GM23338 (cell line): ENCODE measurements around the gene STRA6. TPM values are rescaled to one million over a fixed set of nuclear protein-coding genes. Genes with fewer than 3 reads are reported as not detected.

Experiments used
- ATAC-seq: fragments of 200-7000 bp; cut with Tn5 transposase; 3 replicates; pipeline ENCODE4 v1.9.1; 2020
- DNase-seq: peaks from one replicate; pipeline ENCODE4 v3.0.0-alpha.2; 2015; ENCODE audit warnings: low spot score
- H2AFZ ChIP-seq: fragments of 200-600 bp; sonication (generic); 2 replicates; pipeline ENCODE4 v1.8.0; 2016; ENCODE audit warnings: antibody characterized with exemption, mild to moderate bottlenecking, moderate library complexity
- H3F3A ChIP-seq: fragments of 200-600 bp; sonication (generic); replicated peaks from 2 replicates; pipeline ENCODE4 v1.8.0; 2017; ENCODE audit warnings: antibody characterized with exemption, mixed run types, low read depth
- H3K27ac ChIP-seq: fragments of 200-600 bp; sonication (generic); 2 replicates; pipeline ENCODE4 v1.6.1; 2016; ENCODE audit warnings: low read depth
- H3K27me3 ChIP-seq: fragments of 200-600 bp; sonication (generic); 2 replicates; pipeline ENCODE4 v1.8.0; 2016; ENCODE audit warnings: mild to moderate bottlenecking, mixed run types, moderate library complexity; ENCODE audit not compliant: insufficient read depth
- H3K36me3 ChIP-seq: fragments of 200-600 bp; sonication (generic); 2 replicates; pipeline ENCODE4 v1.8.0; 2016; ENCODE audit warnings: mild to moderate bottlenecking; ENCODE audit not compliant: insufficient read depth
- H3K4me1 ChIP-seq: fragments of 200-600 bp; sonication (generic); 2 replicates; pipeline ENCODE4 v1.8.0; 2016; ENCODE audit warnings: mild to moderate bottlenecking, moderate library complexity; ENCODE audit not compliant: insufficient read depth
- H3K4me2 ChIP-seq: fragments of 200-600 bp; sonication (generic); 2 replicates; pipeline ENCODE4 v1.7.1; 2017; ENCODE audit warnings: mixed run types
- H3K4me3 ChIP-seq: fragments of 200-600 bp; sonication (generic); 2 replicates; pipeline ENCODE4 v1.6.1; 2016; ENCODE audit warnings: mixed run types
- H3K79me2 ChIP-seq: fragments of 200-600 bp; sonication (generic); replicated peaks from 2 replicates; pipeline ENCODE4 v1.8.0; 2017; ENCODE audit warnings: mild to moderate bottlenecking; ENCODE audit not compliant: insufficient read depth
- H3K9me2 ChIP-seq: fragments of 200-600 bp; sonication (generic); 2 replicates; pipeline ENCODE4 v1.8.0; 2017; ENCODE audit not compliant: insufficient read depth
- H4K20me1 ChIP-seq: fragments of 200-600 bp; sonication (generic); replicated peaks from 2 replicates; pipeline ENCODE4 v1.8.0; 2017; ENCODE audit warnings: mild to moderate bottlenecking; ENCODE audit not compliant: insufficient read depth
- H3K27ac Mint-ChIP-seq: 2 replicates; pipeline ENCODE4 v1.8.0; 2020; ENCODE audit warnings: inconsistent platforms, mild to moderate bottlenecking, moderate library complexity, mixed read lengths
- H3K27me3 Mint-ChIP-seq: 3 replicates; pipeline ENCODE4 v1.8.0; 2022; ENCODE audit warnings: low read depth, mild to moderate bottlenecking, moderate library complexity, mixed read lengths, inconsistent platforms; ENCODE audit not compliant: insufficient read depth, poor library complexity
- H3K36me3 Mint-ChIP-seq: 3 replicates; pipeline ENCODE4 v1.8.0; 2021; ENCODE audit warnings: low read depth, mild to moderate bottlenecking, inconsistent platforms, moderate library complexity, mixed read lengths
- H3K4me1 Mint-ChIP-seq: 3 replicates; pipeline ENCODE4 v1.8.0; 2020; ENCODE audit warnings: mild to moderate bottlenecking, inconsistent platforms, mixed read lengths
- H3K4me3 Mint-ChIP-seq: 3 replicates; pipeline ENCODE4 v1.8.0; 2021; ENCODE audit warnings: moderate library complexity, mild to moderate bottlenecking, inconsistent platforms, mixed read lengths
- H3K9me3 Mint-ChIP-seq: 3 replicates; pipeline ENCODE4 v1.8.0; 2020; ENCODE audit warnings: moderate library complexity, mild to moderate bottlenecking, inconsistent platforms, mixed read lengths
- CREB1 ChIP-seq: fragments of 250-450 bp; sonication (Bioruptor Pico); IDR thresholded peaks from 2 replicates; pipeline ENCODE4 v1.5.0; 2020; ENCODE audit warnings: low read depth, mild to moderate bottlenecking, moderate library complexity
- EZH2 ChIP-seq: fragments of 200-600 bp; sonication (generic); IDR thresholded peaks from one replicate; pipeline ENCODE4 v1.8.0; 2017; ENCODE audit warnings: antibody characterized with exemption, mild to moderate bottlenecking, low read depth; ENCODE audit not compliant: unreplicated experiment
- EZH2phosphoT487 ChIP-seq: fragments of 200-600 bp; sonication (generic); IDR thresholded peaks from one replicate; pipeline ENCODE4 v1.8.1; 2018; ENCODE audit warnings: antibody characterized with exemption; ENCODE audit not compliant: unreplicated experiment
- JUNB ChIP-seq: IDR thresholded peaks from one replicate; pipeline ENCODE4 v1.6.1; 2016; ENCODE audit warnings: antibody characterized with exemption; ENCODE audit not compliant: unreplicated experiment
- NANOG ChIP-seq: IDR thresholded peaks from 2 replicates; pipeline ENCODE4 v1.6.1; 2016; ENCODE audit warnings: antibody characterized with exemption, borderline replicate concordance
- POLR2AphosphoS5 ChIP-seq: IDR thresholded peaks from 2 replicates; pipeline ENCODE4 v1.6.1; 2016; ENCODE audit warnings: antibody characterized with exemption, low read depth
- STAT1 ChIP-seq: IDR thresholded peaks from one replicate; pipeline ENCODE4 v1.6.1; 2016; ENCODE audit warnings: antibody characterized with exemption; ENCODE audit not compliant: unreplicated experiment
- ZNF114 ChIP-seq: fragments of 250-450 bp; sonication (Bioruptor Pico); IDR thresholded peaks from 2 replicates; pipeline ENCODE4 v1.5.0; 2020; ENCODE audit warnings: mild to moderate bottlenecking, moderate library complexity
- ZNF331 ChIP-seq: fragments of 250-450 bp; sonication (Bioruptor Pico); IDR thresholded peaks from 2 replicates; pipeline ENCODE4 v1.5.0; 2020; ENCODE audit warnings: low read depth, mild to moderate bottlenecking, moderate library complexity
- polyA plus RNA-seq: library from polyadenylated mRNA; unstranded; fragments of >200 nt; fragmentation: Nextera tagmentation; extraction: Ambion mirVana; gene quantifications from 2 replicates; pipeline ENCODE4 v1.2.1, GENCODE V29; 2016
- total RNA-seq: library from RNA; depleted of rRNA; stranded (reverse); fragments of >200 nt; shearing (Covaris generic); gene quantifications from 2 replicates; pipeline ENCODE4 v1.2.3, GENCODE V29; 2014
- TF ChIP-seq, protein P1 (sequence below): fragments of 250-450 bp; sonication (Bioruptor Pico); IDR thresholded peaks from 2 replicates; pipeline ENCODE4 v1.5.0; 2020; ENCODE audit warnings: mild to moderate bottlenecking, moderate library complexity
- TF ChIP-seq, protein P2 (sequence below): IDR thresholded peaks from one replicate; pipeline ENCODE4 v1.6.1; 2018; ENCODE audit warnings: antibody characterized with exemption; ENCODE audit not compliant: unreplicated experiment
- TF ChIP-seq, protein P3 (sequence below), 2 experiments: fragments of 200-600 bp in 1 of 2; sonication (generic) in 1 of 2; conservative IDR thresholded peaks; 2 replicates each; pipeline versions ENCODE4 v1.5.1 to v1.6.1; 2016 to 2017; ENCODE audit warnings: antibody characterized with exemption in 2 of 2, low read depth in 2 of 2, mild to moderate bottlenecking in 2 of 2, moderate library complexity in 1 of 2

The STRA6 gene
- total and polyA plus RNA-seq, 2 experiments from 2014 or later: 8.2 to 9.9 TPM

DNA sequence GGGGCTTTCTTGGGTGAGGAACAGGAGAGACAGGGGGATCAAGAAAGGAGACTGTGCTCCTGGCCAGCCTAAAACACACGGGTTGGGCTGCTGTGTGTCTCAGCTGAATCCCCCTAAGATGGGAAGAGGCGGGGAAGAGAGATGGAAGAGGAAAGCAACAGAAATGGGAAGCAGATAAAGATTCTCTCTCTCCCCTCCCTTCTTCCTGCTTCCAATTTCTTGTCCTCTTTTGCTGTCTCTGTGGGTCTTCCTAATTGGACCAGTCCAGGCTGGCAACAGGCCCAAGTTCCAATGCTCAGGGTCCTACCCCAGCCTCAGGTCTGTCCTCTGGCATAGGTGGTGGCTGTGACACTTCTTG lies 65.1 kb downstream of the STRA6 start:
- H3F3A ChIP-seq: peaks cover 6% of the 10 kb centered on the region; the same call in 1 of the 2 replicates
- no peaks in the 10 kb centered on the region; the same call in 2 of the 3 replicates for H3K36me3 Mint-ChIP-seq
- H3K27me3 Mint-ChIP-seq: peaks cover 69% of the 10 kb centered on the region
- H4K20me1 ChIP-seq: no peaks in the 10 kb centered on the region
- H3K4me3 Mint-ChIP-seq: peak overlapping the region; percentile 73; the same call in 2 of the 3 replicates
- peaks cover 59% of the 10 kb centered on the region for H3K4me1 ChIP-seq
- no peak overlapping the region; the same call in 1 of the 2 replicates for H2AFZ ChIP-seq
- no peak overlapping the region for H3K27ac ChIP-seq
- peaks cover 64% of the 10 kb centered on the region for H3K4me1 Mint-ChIP-seq
- DNase-seq (no peak), ATAC-seq (no peak)
- H3K4me3 ChIP-seq: 0 out of 2 replicates have a peak overlapping the region, but pooled peaks have one; percentile 58
- H3K9me2 ChIP-seq: no peaks in the 10 kb centered on the region
- H3K9me3 Mint-ChIP-seq: peaks cover 6% of the 10 kb centered on the region; the same call in 2 of the 3 replicates
- peak overlapping the region; percentile 91; the same call in 1 of the 2 replicates for H3K4me2 ChIP-seq
- TF ChIP-seq, protein P1, sequence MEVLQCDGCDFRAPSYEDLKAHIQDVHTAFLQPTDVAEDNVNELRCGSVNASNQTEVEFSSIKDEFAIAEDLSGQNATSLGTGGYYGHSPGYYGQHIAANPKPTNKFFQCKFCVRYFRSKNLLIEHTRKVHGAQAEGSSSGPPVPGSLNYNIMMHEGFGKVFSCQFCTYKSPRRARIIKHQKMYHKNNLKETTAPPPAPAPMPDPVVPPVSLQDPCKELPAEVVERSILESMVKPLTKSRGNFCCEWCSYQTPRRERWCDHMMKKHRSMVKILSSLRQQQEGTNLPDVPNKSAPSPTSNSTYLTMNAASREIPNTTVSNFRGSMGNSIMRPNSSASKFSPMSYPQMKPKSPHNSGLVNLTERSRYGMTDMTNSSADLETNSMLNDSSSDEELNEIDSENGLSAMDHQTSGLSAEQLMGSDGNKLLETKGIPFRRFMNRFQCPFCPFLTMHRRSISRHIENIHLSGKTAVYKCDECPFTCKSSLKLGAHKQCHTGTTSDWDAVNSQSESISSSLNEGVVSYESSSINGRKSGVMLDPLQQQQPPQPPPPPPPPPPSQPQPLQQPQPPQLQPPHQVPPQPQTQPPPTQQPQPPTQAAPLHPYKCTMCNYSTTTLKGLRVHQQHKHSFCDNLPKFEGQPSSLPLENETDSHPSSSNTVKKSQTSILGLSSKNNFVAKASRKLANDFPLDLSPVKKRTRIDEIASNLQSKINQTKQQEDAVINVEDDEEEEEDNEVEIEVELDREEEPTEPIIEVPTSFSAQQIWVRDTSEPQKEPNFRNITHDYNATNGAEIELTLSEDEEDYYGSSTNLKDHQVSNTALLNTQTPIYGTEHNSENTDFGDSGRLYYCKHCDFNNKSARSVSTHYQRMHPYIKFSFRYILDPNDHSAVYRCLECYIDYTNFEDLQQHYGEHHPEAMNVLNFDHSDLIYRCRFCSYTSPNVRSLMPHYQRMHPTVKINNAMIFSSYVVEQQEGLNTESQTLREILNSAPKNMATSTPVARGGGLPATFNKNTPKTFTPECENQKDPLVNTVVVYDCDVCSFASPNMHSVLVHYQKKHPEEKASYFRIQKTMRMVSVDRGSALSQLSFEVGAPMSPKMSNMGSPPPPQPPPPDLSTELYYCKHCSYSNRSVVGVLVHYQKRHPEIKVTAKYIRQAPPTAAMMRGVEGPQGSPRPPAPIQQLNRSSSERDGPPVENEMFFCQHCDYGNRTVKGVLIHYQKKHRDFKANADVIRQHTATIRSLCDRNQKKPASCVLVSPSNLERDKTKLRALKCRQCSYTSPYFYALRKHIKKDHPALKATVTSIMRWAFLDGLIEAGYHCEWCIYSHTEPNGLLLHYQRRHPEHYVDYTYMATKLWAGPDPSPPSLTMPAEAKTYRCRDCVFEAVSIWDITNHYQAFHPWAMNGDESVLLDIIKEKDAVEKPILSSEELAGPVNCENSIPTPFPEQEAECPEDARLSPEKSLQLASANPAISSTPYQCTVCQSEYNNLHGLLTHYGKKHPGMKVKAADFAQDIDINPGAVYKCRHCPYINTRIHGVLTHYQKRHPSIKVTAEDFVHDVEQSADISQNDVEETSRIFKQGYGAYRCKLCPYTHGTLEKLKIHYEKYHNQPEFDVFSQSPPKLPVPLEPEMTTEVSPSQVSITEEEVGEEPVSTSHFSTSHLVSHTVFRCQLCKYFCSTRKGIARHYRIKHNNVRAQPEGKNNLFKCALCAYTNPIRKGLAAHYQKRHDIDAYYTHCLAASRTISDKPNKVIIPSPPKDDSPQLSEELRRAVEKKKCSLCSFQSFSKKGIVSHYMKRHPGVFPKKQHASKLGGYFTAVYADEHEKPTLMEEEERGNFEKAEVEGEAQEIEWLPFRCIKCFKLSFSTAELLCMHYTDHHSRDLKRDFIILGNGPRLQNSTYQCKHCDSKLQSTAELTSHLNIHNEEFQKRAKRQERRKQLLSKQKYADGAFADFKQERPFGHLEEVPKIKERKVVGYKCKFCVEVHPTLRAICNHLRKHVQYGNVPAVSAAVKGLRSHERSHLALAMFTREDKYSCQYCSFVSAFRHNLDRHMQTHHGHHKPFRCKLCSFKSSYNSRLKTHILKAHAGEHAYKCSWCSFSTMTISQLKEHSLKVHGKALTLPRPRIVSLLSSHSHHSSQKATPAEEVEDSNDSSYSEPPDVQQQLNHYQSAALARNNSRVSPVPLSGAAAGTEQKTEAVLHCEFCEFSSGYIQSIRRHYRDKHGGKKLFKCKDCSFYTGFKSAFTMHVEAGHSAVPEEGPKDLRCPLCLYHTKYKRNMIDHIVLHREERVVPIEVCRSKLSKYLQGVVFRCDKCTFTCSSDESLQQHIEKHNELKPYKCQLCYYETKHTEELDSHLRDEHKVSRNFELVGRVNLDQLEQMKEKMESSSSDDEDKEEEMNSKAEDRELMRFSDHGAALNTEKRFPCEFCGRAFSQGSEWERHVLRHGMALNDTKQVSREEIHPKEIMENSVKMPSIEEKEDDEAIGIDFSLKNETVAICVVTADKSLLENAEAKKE (CRISPR knock-in tag): no peak
- TF ChIP-seq EZH2phosphoT487: no peak
- TF ChIP-seq POLR2AphosphoS5: no peak
- TF ChIP-seq JUNB: no peak
- TF ChIP-seq, protein P2, sequence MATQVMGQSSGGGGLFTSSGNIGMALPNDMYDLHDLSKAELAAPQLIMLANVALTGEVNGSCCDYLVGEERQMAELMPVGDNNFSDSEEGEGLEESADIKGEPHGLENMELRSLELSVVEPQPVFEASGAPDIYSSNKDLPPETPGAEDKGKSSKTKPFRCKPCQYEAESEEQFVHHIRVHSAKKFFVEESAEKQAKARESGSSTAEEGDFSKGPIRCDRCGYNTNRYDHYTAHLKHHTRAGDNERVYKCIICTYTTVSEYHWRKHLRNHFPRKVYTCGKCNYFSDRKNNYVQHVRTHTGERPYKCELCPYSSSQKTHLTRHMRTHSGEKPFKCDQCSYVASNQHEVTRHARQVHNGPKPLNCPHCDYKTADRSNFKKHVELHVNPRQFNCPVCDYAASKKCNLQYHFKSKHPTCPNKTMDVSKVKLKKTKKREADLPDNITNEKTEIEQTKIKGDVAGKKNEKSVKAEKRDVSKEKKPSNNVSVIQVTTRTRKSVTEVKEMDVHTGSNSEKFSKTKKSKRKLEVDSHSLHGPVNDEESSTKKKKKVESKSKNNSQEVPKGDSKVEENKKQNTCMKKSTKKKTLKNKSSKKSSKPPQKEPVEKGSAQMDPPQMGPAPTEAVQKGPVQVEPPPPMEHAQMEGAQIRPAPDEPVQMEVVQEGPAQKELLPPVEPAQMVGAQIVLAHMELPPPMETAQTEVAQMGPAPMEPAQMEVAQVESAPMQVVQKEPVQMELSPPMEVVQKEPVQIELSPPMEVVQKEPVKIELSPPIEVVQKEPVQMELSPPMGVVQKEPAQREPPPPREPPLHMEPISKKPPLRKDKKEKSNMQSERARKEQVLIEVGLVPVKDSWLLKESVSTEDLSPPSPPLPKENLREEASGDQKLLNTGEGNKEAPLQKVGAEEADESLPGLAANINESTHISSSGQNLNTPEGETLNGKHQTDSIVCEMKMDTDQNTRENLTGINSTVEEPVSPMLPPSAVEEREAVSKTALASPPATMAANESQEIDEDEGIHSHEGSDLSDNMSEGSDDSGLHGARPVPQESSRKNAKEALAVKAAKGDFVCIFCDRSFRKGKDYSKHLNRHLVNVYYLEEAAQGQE: no peak
- TF ChIP-seq ZNF331: no peak
- no peak for TF ChIP-seq NANOG
- no peak for TF ChIP-seq CREB1 (CRISPR knock-in tag)
- TF ChIP-seq EZH2: no peak
- no peak for TF ChIP-seq STAT1
- TF ChIP-seq, protein P3, sequence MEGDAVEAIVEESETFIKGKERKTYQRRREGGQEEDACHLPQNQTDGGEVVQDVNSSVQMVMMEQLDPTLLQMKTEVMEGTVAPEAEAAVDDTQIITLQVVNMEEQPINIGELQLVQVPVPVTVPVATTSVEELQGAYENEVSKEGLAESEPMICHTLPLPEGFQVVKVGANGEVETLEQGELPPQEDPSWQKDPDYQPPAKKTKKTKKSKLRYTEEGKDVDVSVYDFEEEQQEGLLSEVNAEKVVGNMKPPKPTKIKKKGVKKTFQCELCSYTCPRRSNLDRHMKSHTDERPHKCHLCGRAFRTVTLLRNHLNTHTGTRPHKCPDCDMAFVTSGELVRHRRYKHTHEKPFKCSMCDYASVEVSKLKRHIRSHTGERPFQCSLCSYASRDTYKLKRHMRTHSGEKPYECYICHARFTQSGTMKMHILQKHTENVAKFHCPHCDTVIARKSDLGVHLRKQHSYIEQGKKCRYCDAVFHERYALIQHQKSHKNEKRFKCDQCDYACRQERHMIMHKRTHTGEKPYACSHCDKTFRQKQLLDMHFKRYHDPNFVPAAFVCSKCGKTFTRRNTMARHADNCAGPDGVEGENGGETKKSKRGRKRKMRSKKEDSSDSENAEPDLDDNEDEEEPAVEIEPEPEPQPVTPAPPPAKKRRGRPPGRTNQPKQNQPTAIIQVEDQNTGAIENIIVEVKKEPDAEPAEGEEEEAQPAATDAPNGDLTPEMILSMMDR (conservative IDR thresholded peaks at IDR 0.05; ENCODE audit: low read depth in 2 of 2): no peak
- no peak for TF ChIP-seq ZNF114 (CRISPR knock-in tag)
- H3K27me3 ChIP-seq: peaks cover 70% of the 10 kb centered on the region
- H3K27ac Mint-ChIP-seq: no peak overlapping the region
- no peaks in the 10 kb centered on the region for H3K79me2 ChIP-seq
- H3K36me3 ChIP-seq: no peaks in the 10 kb centered on the region
